ENCODE data around the gene PLB1.

- TF ChIP-seq CTCF (IDR thresholded peaks at IDR 0.05) (no peak), POLR2A (IDR thresholded peaks at IDR 0.05) (no peak)
Measured at GRCh38 chr2:28470759-28471158, 25.1 kb upstream of the PLB1 start.

Measured in adrenal gland (tissue), 5 donors.